ENCODE measurements around the gene TRERF1. TPM values are rescaled to one million over a fixed set of nuclear protein-coding genes. Genes with fewer than 3 reads are reported as not detected.
"Not testable (repeated sequence)": the region's sequence is repeated elsewhere in the genome, so short reads cannot be mapped to it uniquely, and the experiment has no call there.

The TRERF1 gene
- total RNA-seq, 4 donors from 2014 or later: 2.5 to 8.0 (median 3.4) TPM

DNA sequence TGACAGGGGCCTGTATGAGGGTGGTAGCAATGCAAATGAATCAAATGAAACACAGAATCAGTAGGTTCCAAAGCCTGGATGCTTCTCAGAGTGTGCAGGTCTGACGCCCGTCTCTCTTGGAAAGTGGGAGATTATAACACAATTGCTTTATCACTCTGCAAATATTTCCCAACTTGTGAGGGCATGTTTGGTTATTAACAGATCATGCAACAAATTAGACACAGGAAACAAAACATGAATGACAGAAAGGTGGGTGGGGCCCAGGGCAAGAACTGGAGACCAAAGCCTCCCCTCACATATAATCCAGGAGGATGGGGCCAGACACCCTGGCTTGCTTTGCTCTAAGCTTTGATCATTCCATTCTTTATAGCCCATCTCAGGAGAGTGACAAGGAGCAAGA, 125.5 kb downstream of the TRERF1 start:
- Histone ChIP-seq H3K36me3 (no peaks in the 10 kb centered on the region), H3K9me3 (no peaks in the 10 kb centered on the region), H3K27ac (no peak overlapping the region), H3K4me3 (no peak overlapping the region), H3K4me1 (no peaks in the 10 kb centered on the region), H3K27me3 (no peaks in the 10 kb centered on the region)
- TF ChIP-seq POLR2AphosphoS5 (IDR thresholded peaks at IDR 0.05) (no peak), POLR2A (IDR thresholded peaks at IDR 0.05) (no peak), EP300 (IDR thresholded peaks at IDR 0.05; ENCODE audit: low read depth) (no peak)
- TF ChIP-seq, protein P1, sequence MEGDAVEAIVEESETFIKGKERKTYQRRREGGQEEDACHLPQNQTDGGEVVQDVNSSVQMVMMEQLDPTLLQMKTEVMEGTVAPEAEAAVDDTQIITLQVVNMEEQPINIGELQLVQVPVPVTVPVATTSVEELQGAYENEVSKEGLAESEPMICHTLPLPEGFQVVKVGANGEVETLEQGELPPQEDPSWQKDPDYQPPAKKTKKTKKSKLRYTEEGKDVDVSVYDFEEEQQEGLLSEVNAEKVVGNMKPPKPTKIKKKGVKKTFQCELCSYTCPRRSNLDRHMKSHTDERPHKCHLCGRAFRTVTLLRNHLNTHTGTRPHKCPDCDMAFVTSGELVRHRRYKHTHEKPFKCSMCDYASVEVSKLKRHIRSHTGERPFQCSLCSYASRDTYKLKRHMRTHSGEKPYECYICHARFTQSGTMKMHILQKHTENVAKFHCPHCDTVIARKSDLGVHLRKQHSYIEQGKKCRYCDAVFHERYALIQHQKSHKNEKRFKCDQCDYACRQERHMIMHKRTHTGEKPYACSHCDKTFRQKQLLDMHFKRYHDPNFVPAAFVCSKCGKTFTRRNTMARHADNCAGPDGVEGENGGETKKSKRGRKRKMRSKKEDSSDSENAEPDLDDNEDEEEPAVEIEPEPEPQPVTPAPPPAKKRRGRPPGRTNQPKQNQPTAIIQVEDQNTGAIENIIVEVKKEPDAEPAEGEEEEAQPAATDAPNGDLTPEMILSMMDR (IDR thresholded peaks at IDR 0.05): no peak
- intact Hi-C loops (cut with DNase I; ENCODE audit: low total_unique reads): no loop called here
- DNase-seq: no peak
- WGBS, 2 donors (ENCODE audit: low coverage in 1 of 2): 43 to 54% methylated on average over 2 of the region's 2 CpGs
- in situ Hi-C loops (cut with MboI; ENCODE audit: low pct_ligation_motif_present in 1 of 4, low pct_unique_long_range_greater_than_20kb in 1 of 4, low sequenced_read_pairs in 3 of 4): no loop called here

DNA sequence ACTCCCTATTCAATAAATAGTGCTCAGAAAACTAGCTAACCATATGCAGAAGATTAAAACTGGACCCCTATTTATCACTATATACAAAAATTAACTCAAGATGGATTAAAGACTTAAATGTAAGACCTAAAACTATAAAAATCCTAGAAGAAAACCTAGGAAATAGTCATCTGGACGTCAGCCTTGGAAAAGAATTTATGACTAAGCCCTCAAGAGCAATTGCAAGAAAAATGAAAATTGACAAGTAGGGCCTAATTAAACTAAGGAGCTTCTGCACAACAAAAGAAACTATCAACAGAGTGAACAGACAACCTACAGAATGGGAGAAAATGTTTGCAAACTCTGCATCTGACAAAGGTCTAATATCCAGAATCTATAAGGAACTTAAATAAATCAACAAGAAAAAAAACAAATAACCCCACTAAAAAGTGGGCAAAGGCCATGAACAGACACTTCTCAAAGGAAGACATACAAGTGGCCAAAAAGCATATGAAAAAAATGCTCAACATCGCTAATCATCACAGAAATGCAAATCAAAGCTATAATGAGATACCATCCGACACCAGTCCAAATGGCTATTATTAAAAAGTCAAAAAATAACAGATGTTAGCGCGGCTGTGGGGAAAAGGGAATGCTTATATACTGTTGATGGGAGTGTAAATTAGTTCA, 126.9 kb downstream of the TRERF1 start:
- DNase-seq; H3K4me1 ChIP-seq; H3K9me3 ChIP-seq; intact Hi-C loops (cut with DNase I; ENCODE audit: low total_unique reads); H3K27ac ChIP-seq; H3K27me3 ChIP-seq; H3K36me3 ChIP-seq; in situ Hi-C loops (cut with MboI; ENCODE audit: low pct_ligation_motif_present in 1 of 4, low pct_unique_long_range_greater_than_20kb in 1 of 4, low sequenced_read_pairs in 3 of 4); H3K4me3 ChIP-seq: not testable (repeated sequence)
- 75 to 90% methylated on average over 1 to 5 of the region's 5 CpGs for WGBS, 2 donors (ENCODE audit: low coverage in 1 of 2)

DNA sequence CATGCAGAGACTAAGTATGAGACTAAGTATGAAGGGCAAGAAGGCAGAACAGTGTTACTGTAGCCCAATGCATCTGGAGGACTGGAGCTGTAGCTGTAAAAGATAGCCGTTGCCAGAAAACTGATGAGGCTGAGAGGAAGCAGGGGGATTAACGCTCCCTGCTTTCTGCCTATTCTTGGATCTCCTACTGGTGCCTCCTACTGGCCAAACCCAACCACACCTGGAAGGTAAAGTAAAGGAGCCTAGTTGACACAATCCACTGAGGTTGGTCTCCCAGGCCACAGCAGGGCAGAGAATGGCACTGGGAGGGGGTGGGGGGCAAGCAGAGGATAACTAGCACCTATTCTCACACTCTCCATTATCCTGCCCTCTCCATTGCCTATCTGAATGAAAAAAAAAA, 129.1 kb downstream of the TRERF1 start:
- no peaks in the 10 kb centered on the region for H3K36me3 ChIP-seq
- intact Hi-C loops (cut with DNase I; ENCODE audit: low total_unique reads): no loop called here
- no peak for TF ChIP-seq POLR2AphosphoS5 (IDR thresholded peaks at IDR 0.05)
- no peaks in the 10 kb centered on the region for H3K4me1 ChIP-seq
- WGBS, 2 donors (ENCODE audit: low coverage in 1 of 2): 73 to 88% methylated on average over 2 of the region's 2 CpGs
- in situ Hi-C loops (cut with MboI; ENCODE audit: low pct_ligation_motif_present in 1 of 4, low pct_unique_long_range_greater_than_20kb in 1 of 4, low sequenced_read_pairs in 3 of 4): no loop called here
- H3K27me3 ChIP-seq: no peaks in the 10 kb centered on the region
- H3K27ac ChIP-seq: no peak overlapping the region
- no peak overlapping the region for H3K4me3 ChIP-seq
- no peaks in the 10 kb centered on the region for H3K9me3 ChIP-seq
- DNase-seq: no peak

DNA sequence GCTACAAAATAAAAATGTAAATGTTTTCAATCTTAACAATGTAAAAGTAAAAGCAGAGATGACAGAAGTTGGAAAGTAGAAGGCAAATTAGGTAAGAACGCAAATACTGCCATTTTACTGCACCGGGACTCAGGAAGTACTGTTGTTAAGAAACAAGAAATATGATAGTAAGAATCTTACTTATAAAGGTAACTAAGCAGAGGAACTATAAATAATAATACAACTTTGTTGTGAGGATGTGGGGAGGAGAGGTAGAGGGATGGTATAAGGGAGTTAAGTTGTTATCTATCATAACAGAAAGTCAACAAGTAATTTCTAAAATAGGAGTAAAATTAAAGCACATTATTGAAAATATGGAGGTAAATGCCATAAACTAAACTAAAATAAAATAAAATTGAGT, 129.8 kb downstream of the TRERF1 start:
- in situ Hi-C loops (cut with MboI; ENCODE audit: low pct_ligation_motif_present in 1 of 4, low pct_unique_long_range_greater_than_20kb in 1 of 4, low sequenced_read_pairs in 3 of 4): no loop called here
- H3K9me3 ChIP-seq: no peaks in the 10 kb centered on the region
- H3K27ac ChIP-seq: no peak overlapping the region
- no peaks in the 10 kb centered on the region for H3K36me3 ChIP-seq
- H3K27me3 ChIP-seq: no peaks in the 10 kb centered on the region
- DNase-seq: no peak
- 76 to 89% methylated on average over 2 of the region's 2 CpGs for WGBS, 2 donors (ENCODE audit: low coverage in 1 of 2)
- intact Hi-C loops (cut with DNase I; ENCODE audit: low total_unique reads): no loop called here
- TF ChIP-seq EP300 (IDR thresholded peaks at IDR 0.05; ENCODE audit: low read depth) (no peak), POLR2A (IDR thresholded peaks at IDR 0.05) (no peak), POLR2AphosphoS5 (IDR thresholded peaks at IDR 0.05) (no peak)
- TF ChIP-seq, protein P1 (IDR thresholded peaks at IDR 0.05): no peak
- H3K4me3 ChIP-seq: no peak overlapping the region
- no peaks in the 10 kb centered on the region for H3K4me1 ChIP-seq

DNA sequence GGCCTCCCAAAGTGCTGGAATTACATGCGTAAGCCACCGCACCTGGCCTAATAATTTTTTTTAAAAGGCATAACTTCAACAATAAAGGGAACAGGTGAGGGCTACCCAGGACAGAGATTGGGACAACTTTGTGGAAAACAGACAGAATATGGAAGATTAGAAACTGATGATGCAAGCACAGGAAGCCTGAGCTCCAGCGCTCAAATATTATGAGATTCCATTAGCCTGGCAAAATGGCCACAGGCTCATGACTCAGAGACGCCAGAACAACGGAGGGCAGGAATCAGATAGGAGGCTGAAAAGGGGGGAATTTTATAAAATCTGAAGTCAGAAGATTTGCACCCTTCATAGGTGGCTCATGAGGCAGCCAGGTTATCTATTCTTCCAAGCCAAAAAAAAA, 131.0 kb downstream of the TRERF1 start:
- in situ Hi-C loops (cut with MboI; ENCODE audit: low pct_ligation_motif_present in 1 of 4, low pct_unique_long_range_greater_than_20kb in 1 of 4, low sequenced_read_pairs in 3 of 4) (no loop called here), intact Hi-C loops (cut with DNase I; ENCODE audit: low total_unique reads) (no loop called here)
- TF ChIP-seq EP300 (IDR thresholded peaks at IDR 0.05; ENCODE audit: low read depth): no peak
- TF ChIP-seq, protein P1 (IDR thresholded peaks at IDR 0.05): no peak
- TF ChIP-seq POLR2A (IDR thresholded peaks at IDR 0.05): no peak
- no peak for TF ChIP-seq POLR2AphosphoS5 (IDR thresholded peaks at IDR 0.05)
- H3K4me3 ChIP-seq: no peak overlapping the region
- H3K27me3 ChIP-seq: no peaks in the 10 kb centered on the region
- H3K4me1 ChIP-seq: peaks cover 0 to 10% (median 0%) of the 10 kb centered on the region in 4 donors
- WGBS, 2 donors (ENCODE audit: low coverage in 1 of 2): 90 to 95% methylated on average over 3 to 5 of the region's 5 CpGs
- H3K36me3 ChIP-seq: no peaks in the 10 kb centered on the region
- H3K9me3 ChIP-seq: no peaks in the 10 kb centered on the region
- DNase-seq: no peak
- H3K27ac ChIP-seq: no peak overlapping the region

Data from transverse colon (tissue), 4 donors.